Measurements from ENCODE around the gene RAB3IP.
A peak's percentile ranks its signal among the peaks of the same experiment; 100 is the strongest.

The RAB3IP gene, protein sequence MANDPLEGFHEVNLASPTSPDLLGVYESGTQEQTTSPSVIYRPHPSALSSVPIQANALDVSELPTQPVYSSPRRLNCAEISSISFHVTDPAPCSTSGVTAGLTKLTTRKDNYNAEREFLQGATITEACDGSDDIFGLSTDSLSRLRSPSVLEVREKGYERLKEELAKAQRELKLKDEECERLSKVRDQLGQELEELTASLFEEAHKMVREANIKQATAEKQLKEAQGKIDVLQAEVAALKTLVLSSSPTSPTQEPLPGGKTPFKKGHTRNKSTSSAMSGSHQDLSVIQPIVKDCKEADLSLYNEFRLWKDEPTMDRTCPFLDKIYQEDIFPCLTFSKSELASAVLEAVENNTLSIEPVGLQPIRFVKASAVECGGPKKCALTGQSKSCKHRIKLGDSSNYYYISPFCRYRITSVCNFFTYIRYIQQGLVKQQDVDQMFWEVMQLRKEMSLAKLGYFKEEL

DNA sequence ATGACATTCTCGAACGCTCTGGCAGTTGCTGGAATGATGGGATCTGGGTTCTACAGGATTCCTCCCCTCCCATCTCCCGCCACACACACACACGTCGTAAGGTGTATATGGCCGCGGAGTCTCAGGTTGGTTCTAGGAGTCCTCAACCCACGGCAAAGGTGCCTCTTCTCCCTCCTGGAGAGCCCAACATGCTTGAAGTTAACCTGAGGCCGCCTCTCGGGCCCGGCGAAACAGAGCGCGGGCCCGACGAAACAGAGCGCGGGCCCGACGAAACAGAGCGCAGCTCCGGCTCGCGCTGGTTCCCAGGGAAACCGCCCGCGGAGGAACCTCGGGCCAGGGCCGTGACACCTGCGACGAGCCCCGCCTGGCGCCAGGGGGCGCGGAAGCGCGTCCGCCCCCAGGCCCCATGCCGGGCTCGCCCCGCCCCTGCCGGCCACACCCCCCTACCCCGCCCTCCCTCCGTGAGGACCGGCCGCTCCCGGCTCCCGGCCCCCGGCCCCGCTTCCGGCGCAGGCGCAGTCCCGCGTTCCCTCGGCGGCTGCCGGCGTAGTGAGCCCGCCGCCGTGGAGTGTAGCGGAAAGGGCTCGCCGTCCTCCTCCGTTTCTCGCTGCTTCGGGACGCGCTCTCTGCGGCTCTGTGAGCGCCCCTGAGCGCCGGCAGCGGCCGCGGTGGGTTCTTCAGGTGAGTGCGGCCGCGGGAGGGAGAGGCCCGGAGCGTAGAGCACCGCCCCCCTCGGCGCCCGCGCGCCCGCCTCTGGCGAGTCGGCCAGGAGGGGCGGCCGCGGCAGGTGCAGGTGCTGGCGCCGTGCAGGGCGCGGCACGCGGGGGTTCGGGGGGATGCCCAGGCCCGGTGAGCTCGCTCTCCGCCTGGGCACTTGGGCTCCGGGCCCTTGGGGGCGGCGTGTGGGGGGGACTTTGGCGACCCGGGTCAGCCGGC lies at the start of gene RAB3IP:
RAB3IP (plus strand) TSS at position 510 of the 936 bp plus-strand sequence. CDS start 16,549 bp downstream, outside the sequence.
- no peak within 1 kb of the TSS for H3K27ac ChIP-seq (ENCODE audit: low read depth, low read length)
- H3K4me1 ChIP-seq (ENCODE audit: control insufficient read depth, insufficient read depth, low read length) = peaks cover 4% of the 10 kb centered on the region; the same call in 1 of the 2 replicates
- H3K36me3 ChIP-seq (ENCODE audit: control insufficient read depth, insufficient read depth, low read length) = no peaks in the 10 kb centered on the region
- H3K27me3 ChIP-seq (ENCODE audit: control insufficient read depth, insufficient read depth, low read length) = peaks cover 45% of the 10 kb centered on the region
- H3K9me3 ChIP-seq (ENCODE audit: control insufficient read depth, insufficient read depth, low read depth, low read length) = no peaks in the 10 kb centered on the region
- peak within 1 kb of the TSS; percentile 86 for H3K4me3 ChIP-seq (ENCODE audit: low read depth, low read length)
- peak within 1 kb of the TSS; percentile 50 for H3K9ac ChIP-seq (ENCODE audit: low read length)

DNA sequence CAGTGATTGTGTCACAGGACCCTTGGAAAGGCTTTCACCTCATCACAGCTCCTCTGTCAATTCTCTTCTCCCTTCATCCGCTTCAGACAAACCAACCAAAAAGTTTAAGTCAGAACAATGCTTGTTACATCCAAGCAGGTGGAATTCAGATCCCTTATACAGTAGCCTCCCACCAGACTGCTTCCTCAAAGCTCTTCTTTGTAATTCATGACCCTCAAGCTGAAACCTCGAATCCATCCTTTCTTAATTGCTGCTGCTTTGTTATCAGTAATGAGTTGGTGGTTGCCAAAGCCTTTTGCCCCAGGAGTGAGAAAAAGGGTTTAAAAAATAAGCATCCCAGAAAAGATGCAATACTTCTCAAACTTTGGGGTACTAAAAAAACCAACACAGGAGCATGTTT lies 49.0 kb upstream of the RAB3IP start:
- Histone ChIP-seq H3K27me3 (ENCODE audit: control insufficient read depth, insufficient read depth, low read length) (no peaks in the 10 kb centered on the region), H3K9ac (ENCODE audit: low read length) (peak overlapping the region; percentile 40), H3K4me1 (ENCODE audit: control insufficient read depth, insufficient read depth, low read length) (peaks cover 27% of the 10 kb centered on the region), H3K36me3 (ENCODE audit: control insufficient read depth, insufficient read depth, low read length) (no peaks in the 10 kb centered on the region), H3K9me3 (ENCODE audit: control insufficient read depth, insufficient read depth, low read depth, low read length) (no peaks in the 10 kb centered on the region), H3K27ac (ENCODE audit: low read depth, low read length) (peak overlapping the region; percentile 59; the same call in 1 of the 2 replicates), H3K4me3 (ENCODE audit: low read depth, low read length) (peak overlapping the region; percentile 11; the same call in 1 of the 2 replicates)

DNA sequence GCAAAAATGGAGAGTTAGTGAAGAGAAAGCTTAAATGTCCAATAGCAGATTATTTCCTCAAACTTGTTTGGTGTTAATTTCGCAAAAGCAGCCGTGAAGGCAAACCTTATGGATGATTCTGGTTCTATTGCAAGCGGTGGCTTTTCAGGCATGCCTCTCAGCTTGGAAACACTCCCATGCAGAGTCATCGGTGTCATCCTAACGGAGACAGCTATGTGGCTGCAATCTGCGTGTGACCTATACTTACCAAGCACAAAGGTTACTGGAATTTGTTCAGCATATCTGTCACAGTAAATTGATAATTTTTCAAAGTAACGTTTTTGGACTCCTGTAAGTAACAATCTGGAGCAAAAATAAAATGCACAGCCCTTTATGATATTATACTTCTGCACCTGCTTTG lies 44.5 kb upstream of the RAB3IP start:
- peaks cover 15% of the 10 kb centered on the region for H3K4me1 ChIP-seq (ENCODE audit: control insufficient read depth, insufficient read depth, low read length)
- H3K36me3 ChIP-seq (ENCODE audit: control insufficient read depth, insufficient read depth, low read length) = no peaks in the 10 kb centered on the region

DNA sequence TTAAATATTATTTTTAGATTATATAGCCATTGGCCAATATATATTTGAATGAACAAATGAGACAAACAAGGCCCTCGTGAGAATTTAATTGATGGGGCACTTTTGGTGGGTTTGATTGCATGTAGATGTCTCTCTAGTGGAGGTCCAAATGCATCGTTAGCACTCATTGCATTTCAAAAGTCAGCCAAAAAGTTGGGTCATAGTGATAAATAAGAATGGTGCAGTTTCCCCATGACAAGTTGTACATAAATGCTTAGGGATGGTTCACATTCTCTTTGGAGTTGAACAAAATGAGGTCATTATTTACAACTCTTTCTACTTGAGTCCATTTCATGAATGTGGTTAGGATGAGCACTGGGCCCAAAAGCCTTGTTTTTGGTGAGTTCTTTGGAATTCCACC lies 40.6 kb upstream of the RAB3IP start:
- Histone ChIP-seq H3K9ac (ENCODE audit: low read length) (no peak overlapping the region), H3K9me3 (ENCODE audit: control insufficient read depth, insufficient read depth, low read depth, low read length) (no peaks in the 10 kb centered on the region), H3K4me1 (ENCODE audit: control insufficient read depth, insufficient read depth, low read length) (no peaks in the 10 kb centered on the region), H3K27me3 (ENCODE audit: control insufficient read depth, insufficient read depth, low read length) (no peaks in the 10 kb centered on the region), H3K27ac (ENCODE audit: low read depth, low read length) (no peak overlapping the region), H3K36me3 (ENCODE audit: control insufficient read depth, insufficient read depth, low read length) (no peaks in the 10 kb centered on the region), H3K4me3 (ENCODE audit: low read depth, low read length) (no peak overlapping the region)

More for the DNA sequence above, 44.5 kb upstream of the RAB3IP start:
- Histone ChIP-seq H3K27me3 (ENCODE audit: control insufficient read depth, insufficient read depth, low read length) (no peaks in the 10 kb centered on the region), H3K9ac (ENCODE audit: low read length) (no peak overlapping the region), H3K9me3 (ENCODE audit: control insufficient read depth, insufficient read depth, low read depth, low read length) (no peaks in the 10 kb centered on the region), H3K27ac (ENCODE audit: low read depth, low read length) (no peak overlapping the region), H3K4me3 (ENCODE audit: low read depth, low read length) (no peak overlapping the region)

DNA sequence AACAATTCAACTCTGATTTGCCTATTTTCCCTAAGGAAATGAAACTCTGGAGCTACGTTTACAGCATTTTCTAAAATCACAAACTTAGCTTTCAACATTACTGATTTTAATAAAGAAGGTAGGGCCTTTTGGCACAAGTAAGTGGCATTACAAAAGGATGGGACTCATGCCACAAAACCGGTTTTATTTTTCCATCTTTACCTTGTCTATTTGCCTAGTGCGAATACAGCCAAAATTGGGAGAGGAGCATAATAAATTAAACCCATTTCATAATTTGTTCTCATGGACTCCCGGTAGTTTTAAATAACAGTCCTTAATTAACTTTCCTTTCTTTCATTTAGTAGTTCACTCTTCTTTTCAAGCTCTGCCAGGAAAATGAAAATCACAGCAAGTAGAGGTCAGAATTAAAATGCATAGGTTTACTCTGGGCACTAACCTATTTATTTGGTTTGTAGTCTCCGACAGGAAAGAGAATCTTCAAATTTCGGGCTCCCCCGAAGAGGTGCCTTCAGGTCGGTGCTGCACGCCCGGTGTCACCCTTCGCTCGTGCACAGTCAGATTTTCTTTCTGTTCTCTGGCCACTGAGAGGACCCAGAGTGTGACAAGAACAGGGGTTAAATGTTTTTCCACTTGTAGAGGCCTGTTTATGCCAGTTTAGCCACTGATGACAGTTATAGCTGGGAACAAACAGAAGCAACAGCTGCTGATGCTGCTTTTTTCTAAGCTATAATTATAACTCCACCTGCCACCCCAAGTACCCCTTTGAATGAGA lies 39.7 kb upstream of the RAB3IP start, which contains the start of gene BEST3:
BEST3 (minus strand) TSS at position 535 of the 772 bp plus-strand sequence. CDS start 1,505 bp downstream, outside the sequence.
- H3K4me1 ChIP-seq (ENCODE audit: control insufficient read depth, insufficient read depth, low read length) = no peaks in the 10 kb centered on the region
- H3K9ac ChIP-seq (ENCODE audit: low read length) = no peak within 1 kb of the TSS
- no peak within 1 kb of the TSS for H3K4me3 ChIP-seq (ENCODE audit: low read depth, low read length)
- no peaks in the 10 kb centered on the region for H3K9me3 ChIP-seq (ENCODE audit: control insufficient read depth, insufficient read depth, low read depth, low read length)
- H3K36me3 ChIP-seq (ENCODE audit: control insufficient read depth, insufficient read depth, low read length) = no peaks in the 10 kb centered on the region
- H3K27ac ChIP-seq (ENCODE audit: low read depth, low read length) = no peak within 1 kb of the TSS
- H3K27me3 ChIP-seq (ENCODE audit: control insufficient read depth, insufficient read depth, low read length) = no peaks in the 10 kb centered on the region

DNA sequence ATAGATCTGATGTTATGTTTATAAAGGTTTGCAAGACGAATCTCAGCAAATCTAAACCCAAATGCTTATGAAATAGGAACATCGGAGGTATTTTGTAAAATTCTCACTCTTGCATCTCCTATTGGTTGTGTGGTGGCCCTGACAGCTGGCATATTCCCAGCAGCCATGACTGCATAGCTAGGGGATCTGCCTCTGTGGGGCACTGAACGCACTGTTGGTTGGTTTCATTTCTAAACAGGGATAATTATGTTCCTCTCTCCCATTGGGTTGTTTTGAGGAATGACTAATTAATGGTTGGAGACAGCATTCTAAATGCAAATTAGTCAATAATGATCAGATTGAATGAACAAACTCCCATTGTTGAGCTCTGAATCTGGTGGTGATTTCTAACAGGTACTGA lies 36.8 kb upstream of the RAB3IP start:
- H3K4me3 ChIP-seq (ENCODE audit: low read depth, low read length) = no peak overlapping the region
- no peaks in the 10 kb centered on the region for H3K27me3 ChIP-seq (ENCODE audit: control insufficient read depth, insufficient read depth, low read length)
- no peaks in the 10 kb centered on the region for H3K9me3 ChIP-seq (ENCODE audit: control insufficient read depth, insufficient read depth, low read depth, low read length)
- H3K27ac ChIP-seq (ENCODE audit: low read depth, low read length) = no peak overlapping the region
- no peak overlapping the region for H3K9ac ChIP-seq (ENCODE audit: low read length)
- H3K4me1 ChIP-seq (ENCODE audit: control insufficient read depth, insufficient read depth, low read length) = no peaks in the 10 kb centered on the region
- H3K36me3 ChIP-seq (ENCODE audit: control insufficient read depth, insufficient read depth, low read length) = no peaks in the 10 kb centered on the region

DNA sequence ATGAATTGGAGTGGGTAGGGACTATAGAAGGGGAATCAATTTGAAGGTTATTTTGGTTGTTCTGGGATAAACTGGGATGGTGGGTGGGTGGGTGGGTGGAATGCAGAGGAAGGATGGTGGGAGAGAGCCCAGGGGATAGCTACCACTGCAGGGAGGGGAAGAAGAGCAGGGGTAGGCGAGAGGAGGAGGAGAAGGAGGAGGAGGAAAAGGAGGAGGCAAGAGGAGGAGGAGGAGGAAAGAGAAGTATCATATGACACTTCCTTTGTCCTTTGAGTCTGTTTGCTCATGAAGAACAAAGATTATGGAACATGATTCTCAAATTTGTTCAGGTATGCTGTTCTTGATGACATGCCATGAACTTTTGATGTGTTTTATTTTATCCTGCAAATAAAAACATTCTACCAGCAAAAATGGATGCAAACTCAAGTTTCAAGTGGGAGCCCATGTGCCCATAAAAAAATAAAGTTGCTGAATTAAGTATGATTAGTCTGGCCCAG lies 35.5 kb upstream of the RAB3IP start:
- Histone ChIP-seq H3K27me3 (ENCODE audit: control insufficient read depth, insufficient read depth, low read length) (no peaks in the 10 kb centered on the region), H3K9ac (ENCODE audit: low read length) (no peak overlapping the region), H3K27ac (ENCODE audit: low read depth, low read length) (no peak overlapping the region), H3K36me3 (ENCODE audit: control insufficient read depth, insufficient read depth, low read length) (no peaks in the 10 kb centered on the region), H3K4me1 (ENCODE audit: control insufficient read depth, insufficient read depth, low read length) (no peaks in the 10 kb centered on the region), H3K4me3 (ENCODE audit: low read depth, low read length) (no peak overlapping the region), H3K9me3 (ENCODE audit: control insufficient read depth, insufficient read depth, low read depth, low read length) (no peaks in the 10 kb centered on the region)

DNA sequence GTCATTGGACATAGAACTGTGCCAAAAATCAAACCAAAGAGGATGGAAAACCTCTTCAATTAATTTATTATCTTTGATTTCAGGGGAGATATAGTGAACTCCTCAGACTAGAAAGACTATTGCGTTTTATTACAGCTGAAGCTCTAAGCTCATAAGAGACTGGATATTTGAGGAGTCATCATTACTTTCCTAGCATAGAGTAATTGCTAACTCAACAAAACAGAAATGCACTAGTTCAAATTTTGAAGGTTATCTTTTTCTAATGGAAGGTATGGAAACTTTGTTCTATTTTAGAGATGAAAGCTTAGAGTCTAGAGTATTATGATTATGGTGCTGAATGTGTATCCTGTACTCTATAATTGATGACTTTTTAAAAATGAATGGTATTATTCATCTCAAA lies 34.3 kb upstream of the RAB3IP start:
- Histone ChIP-seq H3K4me1 (ENCODE audit: control insufficient read depth, insufficient read depth, low read length) (no peaks in the 10 kb centered on the region), H3K9me3 (ENCODE audit: control insufficient read depth, insufficient read depth, low read depth, low read length) (no peaks in the 10 kb centered on the region), H3K27ac (ENCODE audit: low read depth, low read length) (no peak overlapping the region), H3K36me3 (ENCODE audit: control insufficient read depth, insufficient read depth, low read length) (no peaks in the 10 kb centered on the region), H3K9ac (ENCODE audit: low read length) (no peak overlapping the region), H3K4me3 (ENCODE audit: low read depth, low read length) (no peak overlapping the region), H3K27me3 (ENCODE audit: control insufficient read depth, insufficient read depth, low read length) (no peaks in the 10 kb centered on the region)

DNA sequence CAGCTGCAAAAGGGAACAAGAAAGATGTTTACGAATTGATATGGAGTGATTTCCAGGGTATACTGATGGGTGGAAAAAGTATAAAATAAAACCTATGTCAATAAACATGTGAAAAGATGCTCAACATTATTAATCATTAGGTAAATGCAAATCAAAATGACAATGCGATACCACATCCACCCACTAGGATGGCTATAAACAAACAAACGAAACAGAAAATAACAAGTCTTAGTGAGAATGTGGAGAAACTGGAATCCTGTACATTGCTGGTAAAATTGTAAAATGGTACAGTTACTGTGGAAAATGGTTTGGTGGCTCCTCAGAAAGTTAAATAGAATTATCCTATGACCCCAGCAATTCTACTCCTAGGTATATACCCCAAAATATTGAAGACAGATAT lies 30.0 kb upstream of the RAB3IP start:
- Histone ChIP-seq H3K27ac (ENCODE audit: low read depth, low read length) (no peak overlapping the region), H3K27me3 (ENCODE audit: control insufficient read depth, insufficient read depth, low read length) (no peaks in the 10 kb centered on the region), H3K4me3 (ENCODE audit: low read depth, low read length) (no peak overlapping the region), H3K36me3 (ENCODE audit: control insufficient read depth, insufficient read depth, low read length) (no peaks in the 10 kb centered on the region), H3K9ac (ENCODE audit: low read length) (no peak overlapping the region), H3K9me3 (ENCODE audit: control insufficient read depth, insufficient read depth, low read depth, low read length) (no peaks in the 10 kb centered on the region), H3K4me1 (ENCODE audit: control insufficient read depth, insufficient read depth, low read length) (no peaks in the 10 kb centered on the region)

DNA sequence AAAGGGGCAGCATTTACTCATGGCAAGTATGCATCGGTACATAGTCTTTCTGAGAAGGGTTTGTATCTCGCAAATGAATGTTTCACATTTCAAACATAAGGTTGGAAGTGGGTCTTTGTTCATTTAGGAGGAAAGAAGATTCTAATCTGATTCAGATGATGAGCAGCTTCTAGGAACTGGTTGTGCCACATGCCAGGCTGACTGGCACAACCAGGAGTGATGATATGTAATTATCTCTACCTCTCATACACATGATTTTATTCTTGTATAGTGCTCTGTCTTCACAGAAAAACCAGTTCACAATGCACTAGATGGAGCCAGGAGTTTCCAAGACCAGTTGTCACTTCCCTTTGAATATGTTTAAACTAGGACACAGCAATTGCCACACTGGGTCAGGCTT lies 25.8 kb upstream of the RAB3IP start:
- no peaks in the 10 kb centered on the region for H3K27me3 ChIP-seq (ENCODE audit: control insufficient read depth, insufficient read depth, low read length)
- H3K27ac ChIP-seq (ENCODE audit: low read depth, low read length) = no peak overlapping the region
- no peaks in the 10 kb centered on the region for H3K9me3 ChIP-seq (ENCODE audit: control insufficient read depth, insufficient read depth, low read depth, low read length)
- no peak overlapping the region for H3K4me3 ChIP-seq (ENCODE audit: low read depth, low read length)
- no peaks in the 10 kb centered on the region for H3K36me3 ChIP-seq (ENCODE audit: control insufficient read depth, insufficient read depth, low read length)
- H3K9ac ChIP-seq (ENCODE audit: low read length) = no peak overlapping the region
- peaks cover 4% of the 10 kb centered on the region; the same call in 1 of the 2 replicates for H3K4me1 ChIP-seq (ENCODE audit: control insufficient read depth, insufficient read depth, low read length)
